Measurements from ENCODE around the gene P3H3. TPM values are rescaled to one million over a fixed set of nuclear protein-coding genes. Genes with fewer than 3 reads are reported as not detected.

P3H3 gene
- total RNA-seq, 4 donors from 2014 or later = 2.6 to 6.6 (median 4.4) TPM

DNA sequence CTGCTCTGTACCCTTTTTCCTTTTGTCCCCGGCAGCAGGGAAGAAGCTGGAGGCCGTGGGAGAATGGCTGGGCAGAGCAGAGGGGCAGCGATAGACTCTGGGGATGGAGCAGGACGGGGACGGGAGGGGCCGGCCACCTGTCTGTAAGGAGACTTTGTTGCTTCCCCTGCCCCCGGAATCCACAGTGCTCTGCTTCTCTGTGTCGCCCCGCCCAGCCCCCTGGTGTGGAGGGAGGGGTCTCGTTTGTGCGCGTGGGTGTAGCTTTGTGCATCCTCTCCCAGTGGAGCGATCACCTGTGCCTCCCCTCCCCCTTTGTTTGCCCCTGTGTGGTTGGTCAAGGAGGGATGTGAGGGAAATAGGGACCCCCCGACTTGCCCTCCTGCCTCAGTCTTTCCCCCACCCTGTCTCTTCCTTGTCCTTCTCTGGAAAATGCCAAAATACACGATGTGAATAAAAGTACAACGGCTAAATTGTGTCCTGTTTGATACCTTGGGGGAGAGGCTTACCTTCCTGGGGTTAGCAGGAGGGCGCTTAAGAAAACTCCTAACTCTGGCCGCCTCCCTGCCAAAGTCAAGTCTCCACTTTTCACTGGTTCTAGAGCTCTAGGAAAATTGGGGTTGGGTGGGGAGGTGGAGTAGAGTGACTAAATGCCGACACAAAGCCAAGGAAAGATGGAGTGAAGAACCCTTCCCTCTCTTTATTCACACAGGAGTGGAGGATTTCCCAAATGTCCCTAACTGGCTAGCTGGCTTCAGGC lies 38.1 kb downstream of the P3H3 start:
- Histone ChIP-seq H3K4me1 (peaks cover 26 to 45% (median 26%) of the 10 kb centered on the region in 3 donors), H3K27me3 (no peaks in the 10 kb centered on the region), H3K4me3 (peak overlapping the region in 3 of 4 donors; percentile 90 to 100 (median 94)), H3K27ac (peak overlapping the region; percentile 94 to 100 (median 98)), H3K36me3 (peaks cover 19 to 78% (median 36%) of the 10 kb centered on the region in 3 donors), H3K9me3 (no peaks in the 10 kb centered on the region)
- no peak for DNase-seq
- TF ChIP-seq, protein P1, sequence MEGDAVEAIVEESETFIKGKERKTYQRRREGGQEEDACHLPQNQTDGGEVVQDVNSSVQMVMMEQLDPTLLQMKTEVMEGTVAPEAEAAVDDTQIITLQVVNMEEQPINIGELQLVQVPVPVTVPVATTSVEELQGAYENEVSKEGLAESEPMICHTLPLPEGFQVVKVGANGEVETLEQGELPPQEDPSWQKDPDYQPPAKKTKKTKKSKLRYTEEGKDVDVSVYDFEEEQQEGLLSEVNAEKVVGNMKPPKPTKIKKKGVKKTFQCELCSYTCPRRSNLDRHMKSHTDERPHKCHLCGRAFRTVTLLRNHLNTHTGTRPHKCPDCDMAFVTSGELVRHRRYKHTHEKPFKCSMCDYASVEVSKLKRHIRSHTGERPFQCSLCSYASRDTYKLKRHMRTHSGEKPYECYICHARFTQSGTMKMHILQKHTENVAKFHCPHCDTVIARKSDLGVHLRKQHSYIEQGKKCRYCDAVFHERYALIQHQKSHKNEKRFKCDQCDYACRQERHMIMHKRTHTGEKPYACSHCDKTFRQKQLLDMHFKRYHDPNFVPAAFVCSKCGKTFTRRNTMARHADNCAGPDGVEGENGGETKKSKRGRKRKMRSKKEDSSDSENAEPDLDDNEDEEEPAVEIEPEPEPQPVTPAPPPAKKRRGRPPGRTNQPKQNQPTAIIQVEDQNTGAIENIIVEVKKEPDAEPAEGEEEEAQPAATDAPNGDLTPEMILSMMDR (IDR thresholded peaks at IDR 0.05) = no peak
- no peak for TF ChIP-seq POLR2A (IDR thresholded peaks at IDR 0.05)
- intact Hi-C loops (cut with DNase I) = no loop called here
- 61 to 78% methylated on average over 16 to 17 of the region's 19 CpGs for WGBS, 2 donors

DNA sequence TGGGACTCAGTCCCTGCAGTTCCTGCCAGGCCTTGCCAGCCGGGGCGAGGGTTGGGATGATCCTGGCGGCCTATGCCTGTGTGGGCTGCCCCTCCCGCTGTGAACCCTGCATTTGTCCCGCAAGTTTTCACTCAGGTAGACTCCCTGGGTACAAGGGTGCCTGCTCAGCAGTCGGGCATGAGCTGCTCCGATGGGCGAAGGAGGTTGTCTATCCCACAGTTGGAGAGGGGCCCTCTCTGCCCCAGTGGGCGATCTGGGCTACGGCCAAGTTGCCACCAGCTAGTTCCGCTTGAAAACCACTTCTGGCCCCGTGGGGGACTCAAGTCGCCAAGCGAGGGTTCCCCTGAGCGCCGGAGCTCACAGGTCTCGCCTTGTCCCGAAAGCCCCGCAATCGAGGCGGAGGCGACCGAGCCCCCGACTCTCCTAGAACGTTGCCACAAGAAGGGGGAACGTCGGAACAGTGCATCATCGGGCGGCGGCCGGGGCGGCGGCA lies 38.8 kb downstream of the P3H3 start:
- Histone ChIP-seq H3K4me3 (peak overlapping the region; percentile 90 to 100 (median 96)), H3K9me3 (no peaks in the 10 kb centered on the region), H3K27me3 (no peaks in the 10 kb centered on the region), H3K36me3 (peaks cover 18 to 75% (median 30%) of the 10 kb centered on the region in 3 donors), H3K4me1 (peaks cover 32 to 51% (median 33%) of the 10 kb centered on the region in 3 donors), H3K27ac (peak overlapping the region; percentile 94 to 100 (median 98))
- no peak for TF ChIP-seq POLR2A (IDR thresholded peaks at IDR 0.05)
- TF ChIP-seq, protein P1 (IDR thresholded peaks at IDR 0.05) = no peak
- intact Hi-C loops (cut with DNase I) = no loop called here
- peak; percentile 35 for DNase-seq
- WGBS, 2 donors = 3% methylated on average over 5 of the region's 33 CpGs; no CpG with 5 or more reads in 1 of the 2 donors

DNA sequence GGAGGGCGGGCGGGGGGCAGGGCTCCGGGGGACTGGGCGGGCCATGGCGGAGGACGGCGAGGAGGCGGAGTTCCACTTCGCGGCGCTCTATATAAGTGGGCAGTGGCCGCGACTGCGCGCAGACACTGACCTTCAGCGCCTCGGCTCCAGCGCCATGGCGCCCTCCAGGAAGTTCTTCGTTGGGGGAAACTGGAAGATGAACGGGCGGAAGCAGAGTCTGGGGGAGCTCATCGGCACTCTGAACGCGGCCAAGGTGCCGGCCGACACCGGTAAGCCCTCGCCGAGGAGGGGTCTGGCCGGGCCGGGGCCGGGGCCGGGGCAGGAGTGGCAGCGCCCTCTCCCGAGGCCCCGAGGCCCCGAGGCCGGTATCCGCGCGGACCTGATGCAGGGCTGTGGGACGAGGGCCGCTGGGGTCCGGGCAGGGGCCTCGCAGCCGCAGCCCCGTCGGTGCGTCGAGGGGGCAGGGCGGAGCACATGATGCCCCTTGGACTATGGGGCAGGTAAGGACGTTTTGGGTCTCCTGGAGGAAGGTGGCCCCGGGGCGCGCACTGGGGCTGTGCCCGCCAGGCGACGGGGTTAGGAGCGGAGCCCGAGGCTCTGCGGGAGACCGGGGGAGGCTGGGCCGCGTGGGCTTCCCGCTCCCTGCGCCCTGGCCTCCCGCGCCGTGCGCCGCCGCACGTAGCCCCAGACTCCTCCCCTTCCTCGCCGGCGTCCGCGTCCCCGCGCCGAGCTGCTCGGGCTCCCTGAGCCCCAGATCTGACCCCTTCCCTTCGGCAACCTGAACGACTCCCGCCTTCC lies 39.4 kb downstream of the P3H3 start, which contains the start of gene TPI1:
Gene TPI1, plus strand, starts transcription at position 119 of the 798 bp plus-strand sequence. Its CDS starts 36 bp downstream, at position 155.
- Histone ChIP-seq H3K9me3 (no peaks in the 10 kb centered on the region), H3K36me3 (peaks cover 18 to 68% (median 27%) of the 10 kb centered on the region in 3 donors), H3K4me1 (peaks cover 35 to 58% (median 39%) of the 10 kb centered on the region in 3 donors), H3K27ac (peak within 1 kb of the TSS; percentile 94 to 100 (median 98)), H3K4me3 (peak within 1 kb of the TSS; percentile 90 to 100 (median 96)), H3K27me3 (no peaks in the 10 kb centered on the region)
- WGBS, 2 donors = 0 to 2% methylated on average over 10 of the region's 86 CpGs
- intact Hi-C loops (cut with DNase I) = no loop called here
- no peak for DNase-seq
- TF ChIP-seq POLR2A (IDR thresholded peaks at IDR 0.05) = peak in 2 of 4 donors; percentile 97
- TF ChIP-seq, protein P1 (IDR thresholded peaks at IDR 0.05) = peak in 2 of 6 experiments; percentile 1 to 11

DNA sequence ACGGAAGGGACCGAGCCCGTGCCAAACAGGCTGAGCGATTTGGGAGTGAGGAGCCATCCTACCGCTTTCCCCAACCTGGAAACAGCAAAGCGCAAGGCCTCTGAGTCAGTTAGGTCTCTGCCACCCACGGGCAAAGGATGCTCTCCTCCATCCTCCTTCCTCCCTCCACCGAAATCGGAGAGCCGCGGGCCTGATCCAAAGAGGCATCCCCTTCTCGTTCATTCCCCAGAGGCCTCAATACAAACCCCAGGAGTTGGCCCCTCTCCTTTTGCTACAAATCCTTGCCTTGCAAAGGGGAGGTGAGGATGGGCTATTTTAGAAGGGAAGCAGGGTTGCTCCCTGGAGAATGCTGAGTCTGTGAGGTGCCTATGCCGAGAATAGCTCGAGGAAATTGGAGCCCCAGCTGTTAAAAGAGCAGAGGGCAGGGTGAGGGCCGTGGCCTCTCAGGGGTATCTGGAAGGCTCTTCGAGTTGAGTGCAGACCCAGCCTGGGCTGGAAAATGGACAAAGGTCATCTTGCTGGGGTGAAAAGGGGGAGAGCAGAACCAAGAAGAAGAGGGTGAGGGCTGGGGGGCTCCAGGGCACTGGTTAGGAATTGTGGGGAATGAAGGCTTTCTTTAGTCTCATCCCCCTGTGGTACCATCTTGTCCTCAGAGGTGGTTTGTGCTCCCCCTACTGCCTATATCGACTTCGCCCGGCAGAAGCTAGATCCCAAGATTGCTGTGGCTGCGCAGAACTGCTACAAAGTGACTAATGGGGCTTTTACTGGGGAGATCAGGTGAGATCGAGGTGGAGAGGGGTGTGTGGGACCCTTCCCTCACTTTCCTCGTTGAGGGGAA lies 40.2 kb downstream of the P3H3 start:
- Histone ChIP-seq H3K4me3 (peak overlapping the region; percentile 90 to 100 (median 96)), H3K9me3 (no peaks in the 10 kb centered on the region), H3K27ac (peak overlapping the region; percentile 94 to 100 (median 98)), H3K4me1 (peaks cover 35 to 62% (median 41%) of the 10 kb centered on the region in 3 donors), H3K27me3 (no peaks in the 10 kb centered on the region), H3K36me3 (peaks cover 18 to 60% (median 19%) of the 10 kb centered on the region in 3 donors)
- DNase-seq = no peak
- no peak for TF ChIP-seq POLR2A (IDR thresholded peaks at IDR 0.05)
- TF ChIP-seq, protein P1 (IDR thresholded peaks at IDR 0.05) = no peak
- 12 to 14% methylated on average over 7 to 14 of the region's 22 CpGs for WGBS, 2 donors
- intact Hi-C loops (cut with DNase I) = no loop called here

Measured in esophagus squamous epithelium (tissue), 5 donors.